Measurements from ENCODE around the gene SNX24.

- TF ChIP-seq CTCF (IDR thresholded peaks at IDR 0.05) (no peak), MAX (IDR thresholded peaks at IDR 0.05) (no peak), POLR2A (IDR thresholded peaks at IDR 0.05; ENCODE audit: low read length) (no peak), RFX5 (IDR thresholded peaks at IDR 0.05) (no peak), EP300 (IDR thresholded peaks at IDR 0.05) (no peak), JUNB (IDR thresholded peaks at IDR 0.05) (no peak), MAFK (IDR thresholded peaks at IDR 0.05; ENCODE audit: partially characterized antibody) (no peak), CEBPB (IDR thresholded peaks at IDR 0.05) (no peak), HDAC2 (IDR thresholded peaks at IDR 0.05) (no peak)
- TF ChIP-seq, protein P1, sequence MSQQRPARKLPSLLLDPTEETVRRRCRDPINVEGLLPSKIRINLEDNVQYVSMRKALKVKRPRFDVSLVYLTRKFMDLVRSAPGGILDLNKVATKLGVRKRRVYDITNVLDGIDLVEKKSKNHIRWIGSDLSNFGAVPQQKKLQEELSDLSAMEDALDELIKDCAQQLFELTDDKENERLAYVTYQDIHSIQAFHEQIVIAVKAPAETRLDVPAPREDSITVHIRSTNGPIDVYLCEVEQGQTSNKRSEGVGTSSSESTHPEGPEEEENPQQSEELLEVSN (IDR thresholded peaks at IDR 0.05; ENCODE audit: borderline replicate concordance, low read depth): no peak
Observed at GRCh38 chr5:123007182-123007581, 161.8 kb downstream of the SNX24 start.
